Right lung (tissue), 5 donors: Measurements from ENCODE around the gene DCHS1. TPM values are rescaled to one million over a fixed set of nuclear protein-coding genes. Genes with fewer than 3 reads are reported as not detected.

Experiments
- DNase-seq, 2 donors: peaks; one replicate each; pipeline ENCODE4 v3.0.0-alpha.2; 2013
- polyA plus RNA-seq, 5 donors: library from polyadenylated mRNA; unstranded; fragments of 120-200 nt; gene quantifications; one replicate each; pipeline versions ENCODE4 v1.2.1 to v1.2.3, GENCODE V29; 2013; ENCODE audit warnings: inconsistent platforms in 1 of 5, low replicate concordance in 1 of 5; ENCODE audit not compliant: insufficient read length in 5 of 5, insufficient read depth in 1 of 5

Gene DCHS1
- polyA plus RNA-seq, 5 donors: 27.5 to 41.3 (median 35.1) TPM

GRCh38 chr11:6615046-6615445 is 40.6 kb downstream of the DCHS1 start:
- no peak for DNase-seq

- DNase-seq: no peak
Observed at GRCh38 chr11:6614446-6614845, 41.2 kb downstream of the DCHS1 start.

- no peak for DNase-seq
Observed at GRCh38 chr11:6613496-6613895, 42.1 kb downstream of the DCHS1 start.

- DNase-seq: peak; percentile 94
Observed at GRCh38 chr11:6612213-6613041, 43.2 kb downstream of the DCHS1 start, which contains the start of gene TAF10. TAF10 (minus strand) TSS chr11:6612216; CDS start chr11:6612189, 27 bp downstream.

- no peak for DNase-seq
Observed at GRCh38 chr11:6611963-6612212, 43.7 kb downstream of the DCHS1 start.

- peak in 1 of 2 donors; percentile 16 for DNase-seq
Observed at GRCh38 chr11:6611092-6611962, 44.3 kb downstream of the DCHS1 start.

- no peak for DNase-seq
Observed at GRCh38 chr11:6610591-6610990, 45.0 kb downstream of the DCHS1 start.

GRCh38 chr11:6609502-6610015 is 46.0 kb downstream of the DCHS1 start:
- no peak for DNase-seq

GRCh38 chr11:6608726-6609501 is 46.7 kb downstream of the DCHS1 start:
- no peak for DNase-seq

- no peak for DNase-seq
Observed at GRCh38 chr11:6608011-6608410, 47.6 kb downstream of the DCHS1 start.

GRCh38 chr11:6607190-6607795 is 48.3 kb downstream of the DCHS1 start:
- no peak for DNase-seq

- peak; percentile 91 to 94 for DNase-seq
Observed at GRCh38 chr11:6606471-6607189, 49.0 kb downstream of the DCHS1 start.

GRCh38 chr11:6604790-6605189 is 50.8 kb downstream of the DCHS1 start:
- no peak for DNase-seq

GRCh38 chr11:6604081-6604626 is 51.5 kb downstream of the DCHS1 start:
- peak in 1 of 2 donors; percentile 60 for DNase-seq

GRCh38 chr11:6603287-6604080 is 52.1 kb downstream of the DCHS1 start, which contains the start of the genes ILK and RRP8:
ILK (plus strand) TSS chr11:6603774; CDS start chr11:6604272, 498 bp downstream.
RRP8 (minus strand) TSS chr11:6603616; CDS start chr11:6603502, 114 bp downstream.
- peak; percentile 87 to 90 for DNase-seq

- DNase-seq: no peak
Observed at GRCh38 chr11:6602096-6602940, 53.3 kb downstream of the DCHS1 start.

GRCh38 chr11:6601041-6601461 is 54.6 kb downstream of the DCHS1 start:
- no peak for DNase-seq

- DNase-seq: no peak
Observed at GRCh38 chr11:6599881-6600390, 55.7 kb downstream of the DCHS1 start.
